HG03460 (cell line): Measurements from ENCODE around the gene SLC5A7.

ENCODE experiments used
- ATAC-seq: cut with Tn5 transposase; IDR thresholded peaks from one replicate; pipeline ENCODE4 v1.9.1; 2021; ENCODE audit not compliant: unreplicated experiment

Gene SLC5A7

DNA sequence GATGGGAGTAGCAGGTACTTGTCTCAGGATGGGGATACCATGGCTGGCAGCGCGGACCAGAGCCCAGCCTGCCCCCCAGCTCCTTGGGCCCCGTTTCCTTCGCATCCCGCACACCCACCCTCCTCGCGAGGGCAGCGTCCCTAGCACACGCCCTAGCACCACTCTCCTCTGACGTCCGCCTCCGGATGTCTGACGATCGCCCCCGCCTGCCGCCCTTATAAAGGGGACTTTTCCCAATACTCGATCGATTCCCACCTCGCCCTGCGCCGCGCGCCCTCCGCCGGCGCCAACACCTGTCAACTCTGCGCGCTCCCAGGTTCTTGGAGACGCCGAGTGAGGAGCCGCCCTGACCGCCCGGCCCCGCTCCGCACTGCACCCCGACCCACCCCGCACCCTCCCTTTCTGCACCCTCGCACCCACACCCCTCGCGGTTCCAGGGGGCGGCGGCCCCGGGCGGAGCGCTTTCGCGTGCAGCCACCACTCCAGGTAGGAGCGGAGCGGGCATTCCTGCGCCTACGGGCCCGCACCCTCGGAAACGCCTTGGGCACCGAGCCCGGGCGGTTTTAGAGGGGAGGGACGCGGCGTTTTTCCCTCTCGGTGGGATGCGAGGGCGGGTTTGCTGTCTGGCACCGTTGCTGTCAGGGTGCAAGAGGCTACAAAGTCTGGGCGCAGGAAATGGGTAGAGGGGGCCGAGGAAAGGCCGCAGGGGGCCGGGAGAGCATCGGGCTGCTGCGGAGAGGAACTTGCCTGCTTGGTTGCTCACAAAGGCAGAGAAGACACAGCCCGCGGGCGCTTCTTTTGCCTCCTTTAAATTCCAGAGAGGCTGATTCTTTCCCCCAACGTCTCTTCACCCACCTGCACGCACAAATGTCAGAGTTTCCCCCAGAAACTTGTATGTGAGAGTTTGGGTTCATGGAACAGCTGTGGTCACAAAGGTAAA, at the start of gene SLC5A7:
Gene SLC5A7, plus strand, starts transcription at position 247 of the 940 bp plus-strand sequence. CDS start 1,632 bp downstream, outside the sequence.
- no peak for ATAC-seq

DNA sequence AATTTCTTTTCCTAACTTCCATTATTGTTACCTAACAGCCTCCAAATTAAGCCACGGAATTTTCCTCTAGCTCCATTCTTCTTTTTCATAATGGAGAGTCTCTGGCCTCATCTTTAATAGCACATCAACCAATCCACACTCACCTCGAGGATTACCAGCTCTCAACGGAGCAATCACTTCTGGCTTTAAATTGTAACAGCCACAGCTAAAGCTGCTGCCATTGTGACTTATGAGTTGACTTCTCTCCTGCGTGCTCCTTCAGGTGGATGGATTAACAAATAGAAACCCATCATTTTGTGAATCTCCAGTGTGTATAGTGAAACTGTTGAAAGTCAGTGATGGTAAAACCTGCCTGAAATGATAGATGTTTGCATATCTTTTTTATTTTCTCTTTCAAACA, 24.9 kb upstream of the SLC5A7 start:
- no peak for ATAC-seq

DNA sequence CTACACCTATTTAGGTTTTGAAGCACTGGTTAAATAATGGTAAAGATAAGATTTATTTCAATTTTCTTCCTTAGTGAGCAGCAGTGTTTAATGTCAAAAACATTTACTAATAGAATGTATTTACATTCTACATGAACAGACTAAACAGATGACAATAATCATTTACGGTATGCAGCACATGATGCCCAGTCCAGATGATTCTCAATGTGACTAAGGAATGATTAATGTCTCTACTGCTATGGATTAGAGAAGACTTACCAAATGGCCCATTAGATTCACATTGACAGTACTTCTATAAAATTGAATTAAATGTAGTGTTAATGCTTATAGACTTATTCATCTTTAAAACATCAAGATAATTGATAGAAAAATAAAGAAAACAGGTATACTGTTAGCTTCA, 22.1 kb upstream of the SLC5A7 start:
- no peak for ATAC-seq

DNA sequence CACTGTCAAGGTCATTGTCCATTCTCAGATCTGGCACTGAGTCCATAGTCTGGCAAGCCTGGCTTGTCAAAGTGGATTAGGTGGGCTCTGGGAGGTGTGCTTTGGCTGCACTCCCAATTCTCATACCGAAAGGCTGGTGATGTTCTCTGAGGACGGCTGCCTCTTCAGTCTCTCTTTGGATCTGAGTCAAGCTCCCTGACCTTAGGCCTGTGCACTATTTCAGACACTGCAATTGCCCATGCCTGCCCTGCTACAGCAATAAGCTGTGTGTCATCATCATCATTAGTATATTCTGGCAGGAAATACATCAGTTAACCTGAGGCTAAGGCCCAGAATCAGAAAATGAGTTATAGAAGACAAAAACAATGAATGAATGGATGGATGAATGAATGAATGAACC, 1.6 kb upstream of the SLC5A7 start:
- no peak for ATAC-seq

DNA sequence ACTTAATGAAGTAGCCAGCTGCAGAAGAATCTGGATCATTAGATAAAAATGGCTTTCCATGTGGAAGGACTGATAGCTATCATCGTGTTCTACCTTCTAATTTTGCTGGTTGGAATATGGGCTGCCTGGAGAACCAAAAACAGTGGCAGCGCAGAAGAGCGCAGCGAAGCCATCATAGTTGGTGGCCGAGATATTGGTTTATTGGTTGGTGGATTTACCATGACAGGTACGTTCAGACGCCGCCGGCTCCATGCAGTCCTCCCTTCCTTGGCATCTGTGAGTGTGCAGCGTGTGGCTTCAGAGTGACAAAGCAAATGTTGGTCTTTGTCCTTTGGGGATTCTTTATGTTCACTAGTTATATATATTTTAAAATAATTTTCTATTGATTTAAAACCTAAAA, 1.8 kb downstream of the SLC5A7 start:
- no peak for ATAC-seq

DNA sequence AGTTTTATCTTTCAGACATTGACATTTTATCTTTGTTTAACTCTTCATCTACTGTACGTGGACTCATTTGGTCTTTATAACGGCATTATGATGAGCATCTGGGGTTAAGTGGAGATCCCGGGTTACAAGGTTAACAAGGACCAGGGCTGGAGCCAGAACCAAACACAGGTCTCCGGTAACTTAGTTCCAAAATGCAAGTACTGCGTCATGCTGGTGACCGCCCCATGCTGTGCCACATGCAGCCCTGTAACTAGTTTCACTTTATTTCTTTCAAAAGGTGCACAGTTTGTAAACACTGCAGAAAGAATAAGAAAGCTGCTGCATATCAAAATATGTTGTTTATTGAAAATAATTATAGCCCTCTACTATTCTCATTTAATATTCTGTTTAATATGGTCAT, 3.1 kb downstream of the SLC5A7 start:
- ATAC-seq: no peak

DNA sequence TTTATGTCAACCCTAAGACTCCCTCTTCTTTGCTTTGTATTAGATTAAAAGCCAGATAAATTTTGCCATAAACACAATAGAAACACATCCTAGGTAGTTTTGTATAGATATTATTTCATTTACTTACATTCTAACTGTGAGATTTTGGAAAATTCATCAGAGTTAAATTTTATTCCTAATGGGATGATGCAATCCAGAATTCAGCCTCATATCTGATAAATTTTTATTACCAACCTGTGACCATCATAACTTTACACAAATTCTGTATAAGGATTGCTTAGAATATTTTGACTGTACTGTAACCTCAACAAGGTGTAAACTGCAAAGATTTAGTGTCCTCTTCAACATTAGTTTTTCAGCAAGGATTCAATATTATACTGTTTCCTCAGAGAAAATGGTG, 4.4 kb downstream of the SLC5A7 start:
- no peak for ATAC-seq

DNA sequence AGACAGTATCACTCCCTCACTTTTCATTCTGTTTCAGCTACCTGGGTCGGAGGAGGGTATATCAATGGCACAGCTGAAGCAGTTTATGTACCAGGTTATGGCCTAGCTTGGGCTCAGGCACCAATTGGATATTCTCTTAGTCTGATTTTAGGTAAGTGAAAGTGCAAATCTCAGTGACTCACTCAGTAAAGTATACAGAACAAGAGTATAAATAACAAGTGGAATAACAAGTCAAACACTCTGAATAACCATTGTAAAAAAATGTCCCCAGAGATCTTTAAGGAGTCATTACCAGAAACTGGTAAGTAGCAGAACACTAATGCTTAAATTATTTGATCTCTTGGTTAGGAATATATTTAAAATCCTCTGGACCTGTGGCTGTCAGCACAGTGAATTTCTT, 5.7 kb downstream of the SLC5A7 start:
- ATAC-seq: no peak

DNA sequence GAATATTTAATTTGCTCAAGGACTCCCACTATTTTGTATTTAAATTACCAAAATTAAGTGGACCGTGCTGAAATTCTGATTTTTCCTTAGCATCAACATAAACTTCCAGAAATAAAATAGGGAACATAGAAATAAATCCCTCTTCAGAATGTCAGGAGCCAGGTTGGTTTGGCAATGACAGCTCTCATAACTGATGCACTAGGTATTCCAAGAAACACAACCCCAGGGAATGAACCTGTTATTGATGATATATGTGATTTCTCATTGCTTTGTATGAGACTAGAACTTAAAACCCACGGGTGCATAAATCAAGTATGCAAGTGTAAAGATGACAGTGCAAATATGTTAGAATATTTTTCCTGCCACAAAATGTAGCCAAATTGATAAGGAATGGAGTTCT, 12.8 kb downstream of the SLC5A7 start:
- no peak for ATAC-seq

DNA sequence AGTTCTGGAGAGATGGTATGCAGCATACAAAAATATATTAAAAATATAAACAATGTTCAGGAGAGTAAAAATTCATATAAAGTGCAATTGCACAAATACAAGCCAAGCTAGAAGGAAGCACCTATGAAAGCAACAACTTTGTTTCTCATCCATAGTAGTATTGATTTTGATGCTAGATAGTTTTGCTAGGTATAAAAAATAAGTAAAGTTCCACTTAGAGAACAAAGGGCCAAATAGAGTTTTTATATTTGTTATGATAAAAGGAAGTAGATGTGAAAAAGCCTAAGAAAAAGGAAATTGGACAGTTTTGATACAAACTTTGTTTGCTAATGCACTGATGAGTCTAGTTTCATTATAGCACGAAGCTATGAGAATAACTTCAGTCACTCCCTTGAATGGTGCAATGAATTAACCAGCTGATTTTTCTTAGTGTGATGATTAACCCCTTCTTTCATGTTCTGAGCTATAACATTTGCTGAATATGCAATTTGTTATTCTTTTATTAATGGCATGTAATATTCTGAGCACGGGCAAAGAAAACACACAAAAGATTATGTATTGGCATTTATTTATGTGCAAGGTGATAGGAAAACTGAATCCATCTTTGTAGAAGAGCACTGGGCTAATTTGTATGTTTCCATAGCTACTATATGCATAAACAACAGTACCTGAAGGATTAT, 24.7 kb downstream of the SLC5A7 start:
- no peak for ATAC-seq

DNA sequence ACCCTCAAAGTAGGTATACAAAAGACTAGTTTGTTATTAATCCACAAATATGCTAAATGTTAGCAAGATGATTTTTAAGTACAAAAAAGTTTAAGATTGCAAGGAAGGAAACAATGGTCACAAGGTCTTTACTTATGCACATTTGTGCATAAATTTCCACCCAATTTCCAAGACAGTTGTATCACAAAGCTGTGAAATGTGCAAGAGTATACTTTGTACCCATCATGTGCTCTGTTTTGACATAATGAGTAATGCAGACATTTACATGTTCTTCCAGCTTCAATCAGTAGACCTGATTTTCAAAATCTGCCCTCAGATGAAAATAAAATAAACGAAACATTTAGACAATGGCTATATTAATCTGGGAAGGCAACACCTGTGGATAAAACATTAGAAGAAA, 27.0 kb downstream of the SLC5A7 start:
- no peak for ATAC-seq

DNA sequence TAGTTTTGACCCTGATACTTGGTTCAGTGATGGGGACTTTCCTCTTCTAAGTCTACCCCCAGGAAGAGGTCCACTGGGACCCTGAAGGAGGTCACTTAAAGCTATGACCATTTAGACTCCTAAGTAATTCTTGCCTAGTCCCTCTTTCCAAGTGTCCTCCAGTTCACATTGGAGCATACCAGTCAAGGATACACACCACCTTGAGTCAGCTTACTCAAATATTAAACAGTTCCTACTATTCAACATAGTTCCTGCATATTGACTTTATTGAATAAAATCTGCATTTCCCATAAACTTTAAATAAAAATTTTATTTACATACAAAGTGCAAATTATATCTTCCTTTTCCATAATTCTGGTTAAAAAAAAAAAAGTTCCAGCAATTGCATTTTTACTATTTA, 36.3 kb downstream of the SLC5A7 start:
- ATAC-seq: no peak

DNA sequence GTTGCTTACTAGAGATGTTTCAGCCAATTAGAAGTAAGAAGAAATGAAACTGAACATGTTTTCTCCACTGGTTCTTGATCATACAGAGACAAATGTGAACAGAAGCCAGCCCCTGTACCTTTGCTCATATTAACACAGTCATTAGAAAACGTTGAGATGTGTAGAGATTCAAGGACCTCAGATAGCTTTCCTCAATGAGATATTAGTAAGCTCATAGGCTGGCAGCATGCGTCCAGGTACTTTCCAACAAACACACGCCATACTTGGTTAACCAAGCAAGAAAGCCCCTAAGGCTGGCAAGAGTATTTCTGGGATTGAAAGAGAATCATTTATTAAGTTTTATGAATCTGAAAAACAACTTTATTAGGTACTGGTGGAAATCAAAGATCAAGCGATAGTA, 37.5 kb downstream of the SLC5A7 start:
- no peak for ATAC-seq

DNA sequence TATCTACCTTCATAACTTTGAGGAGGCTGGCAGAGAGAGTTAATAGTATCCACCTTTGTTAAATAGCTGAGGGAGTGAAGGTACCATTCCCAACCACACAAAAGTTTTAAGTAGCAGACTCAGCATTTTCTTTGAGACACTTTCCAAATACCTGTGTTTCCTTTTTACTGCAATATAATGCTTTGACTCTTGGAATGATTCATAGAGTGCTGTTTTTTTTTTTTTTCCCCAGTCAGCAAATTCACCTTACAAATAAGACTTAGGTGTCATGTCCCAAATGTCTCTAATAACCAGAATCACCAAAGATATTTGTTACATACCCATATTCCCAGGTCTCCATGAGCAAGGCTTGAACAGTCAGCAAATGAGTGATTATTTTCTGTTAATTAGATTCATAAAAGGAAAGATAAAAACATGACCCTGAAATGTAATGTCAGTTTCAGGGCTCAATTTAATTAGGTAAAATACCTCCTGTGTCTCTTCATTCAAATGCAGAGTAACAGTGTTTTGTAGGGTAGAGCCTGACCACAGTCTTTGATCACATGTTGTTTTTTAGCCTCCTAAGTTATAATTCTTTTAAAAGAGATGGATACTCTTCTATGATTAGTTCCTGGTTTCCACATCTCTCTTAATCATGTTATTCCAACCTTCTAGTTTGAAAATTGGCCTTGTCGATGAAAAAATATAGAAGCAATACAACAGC, 39.9 kb downstream of the SLC5A7 start:
- no peak for ATAC-seq

DNA sequence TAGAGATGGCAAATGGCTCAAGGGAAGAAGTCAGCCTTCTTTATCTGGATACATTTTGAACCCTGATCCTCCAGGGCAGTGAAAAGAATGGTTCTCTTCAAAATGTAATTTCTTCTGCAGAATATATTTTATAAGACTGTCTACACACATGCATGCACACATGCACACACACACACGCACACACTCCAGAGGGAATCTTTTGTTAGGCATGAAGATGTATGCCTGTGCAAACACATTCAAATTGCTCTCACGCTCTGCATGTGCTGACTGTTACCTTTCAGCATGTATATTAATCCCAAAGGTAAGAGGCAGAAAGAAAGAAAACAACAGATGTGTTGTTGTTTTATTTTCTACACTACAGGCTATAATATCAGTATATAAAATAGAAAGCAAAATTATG, 43.2 kb downstream of the SLC5A7 start:
- no peak for ATAC-seq

DNA sequence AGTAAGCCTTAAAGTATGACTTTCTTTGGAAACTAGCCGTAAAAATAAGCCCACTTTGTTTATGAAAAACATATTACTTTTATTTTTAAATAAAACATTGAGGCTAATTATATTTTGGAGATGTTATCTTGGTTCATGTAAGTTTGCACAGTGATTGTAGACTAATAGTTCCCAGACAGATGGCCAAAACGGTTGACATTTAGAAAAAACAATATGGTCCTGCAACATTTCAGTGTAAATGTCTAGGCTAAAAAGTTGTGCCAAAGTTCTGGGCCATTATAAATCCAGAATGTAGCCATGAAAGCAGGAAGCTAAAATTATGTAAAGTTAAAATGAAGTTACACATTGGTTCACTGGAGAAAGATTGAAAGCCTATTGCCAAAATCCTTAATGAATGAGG, 43.6 kb downstream of the SLC5A7 start:
- no peak for ATAC-seq

DNA sequence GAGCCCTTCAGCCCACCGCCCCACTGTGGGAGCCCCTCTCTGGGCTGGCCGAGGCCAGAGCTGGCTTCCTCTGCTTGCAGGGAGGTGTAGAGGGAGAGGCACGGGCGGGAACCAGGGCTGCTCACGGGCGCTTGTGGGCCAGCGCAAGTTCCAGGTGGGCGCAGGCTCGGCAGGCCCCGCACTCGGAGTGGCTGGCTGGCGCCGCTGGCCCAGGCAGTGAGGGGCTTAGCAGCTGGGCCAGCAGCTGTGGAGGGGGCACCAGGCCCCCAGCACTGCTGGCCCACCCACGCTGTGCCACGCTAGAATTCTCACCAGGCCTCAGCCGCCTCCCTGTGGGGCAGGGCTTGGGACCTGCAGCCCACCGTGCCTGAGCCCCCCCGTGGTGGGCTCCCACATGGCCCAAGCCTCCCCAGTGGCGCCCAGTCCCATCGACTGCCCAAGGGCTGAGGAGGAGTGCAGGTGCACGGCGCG, 45.2 kb downstream of the SLC5A7 start:
- ATAC-seq: no peak

DNA sequence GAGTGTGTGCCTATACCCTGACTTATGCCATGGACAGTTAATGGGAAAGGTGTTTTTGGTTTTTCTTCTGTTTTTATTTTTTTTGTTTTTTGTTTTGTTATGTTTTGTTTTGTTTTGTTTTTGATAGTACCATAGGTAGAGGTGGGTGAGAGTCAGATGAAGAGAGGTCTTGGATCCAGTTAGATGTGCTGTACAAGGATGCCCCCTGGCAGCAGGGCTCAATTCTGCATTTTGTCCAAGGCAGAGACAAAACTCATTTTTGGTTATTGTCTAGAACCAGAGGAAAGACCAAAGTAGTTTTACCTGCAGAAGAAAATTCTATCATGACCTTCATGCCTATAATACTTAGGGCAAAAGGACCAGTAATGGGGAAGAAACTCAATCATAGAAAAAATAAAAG, 48.5 kb downstream of the SLC5A7 start:
- no peak for ATAC-seq

DNA sequence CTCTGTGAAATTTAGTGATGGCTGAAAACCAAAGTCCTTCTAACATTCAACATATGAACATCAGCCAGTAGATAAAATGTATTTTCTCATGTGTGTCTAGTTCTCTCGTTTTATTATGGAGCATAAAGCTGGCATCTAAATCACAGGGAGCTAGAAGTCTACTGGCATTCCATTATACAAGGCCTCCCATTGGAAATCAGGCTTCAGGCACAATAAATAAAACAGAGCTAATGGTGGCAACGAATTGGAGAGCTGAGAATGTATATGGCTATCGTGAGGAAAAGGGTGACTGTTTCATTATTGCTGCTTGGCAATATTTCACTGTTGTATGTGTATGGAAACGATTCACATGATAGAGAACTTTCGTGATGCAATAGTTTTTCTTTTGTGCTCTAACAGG, 62.4 kb downstream of the SLC5A7 start:
- no peak for ATAC-seq

DNA sequence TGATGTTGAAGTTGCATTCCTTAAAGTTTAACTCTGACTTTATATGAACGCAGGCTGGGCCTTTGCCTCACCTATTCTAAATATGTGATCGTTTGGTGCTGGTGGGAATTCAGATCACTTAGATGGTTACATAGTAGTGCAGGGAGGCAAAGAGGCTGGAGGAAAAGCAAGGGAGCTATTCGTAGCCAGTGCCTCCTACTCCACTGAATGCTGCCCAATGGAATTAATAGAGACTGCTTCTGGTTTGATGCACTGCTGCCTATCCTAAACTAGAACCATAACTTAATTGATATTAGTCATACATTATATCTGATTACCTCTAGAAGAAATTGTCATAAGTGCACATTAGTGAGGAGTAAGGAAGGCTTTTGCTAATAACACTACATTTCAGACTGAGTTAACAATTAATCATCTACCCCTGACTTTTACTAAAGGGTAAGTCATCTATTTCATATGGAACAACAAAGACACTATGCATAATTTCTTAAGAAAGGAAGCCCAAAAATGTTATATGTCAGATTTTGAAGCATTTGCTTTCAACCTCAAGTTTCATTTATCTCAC, 72.3 kb downstream of the SLC5A7 start:
- no peak for ATAC-seq

DNA sequence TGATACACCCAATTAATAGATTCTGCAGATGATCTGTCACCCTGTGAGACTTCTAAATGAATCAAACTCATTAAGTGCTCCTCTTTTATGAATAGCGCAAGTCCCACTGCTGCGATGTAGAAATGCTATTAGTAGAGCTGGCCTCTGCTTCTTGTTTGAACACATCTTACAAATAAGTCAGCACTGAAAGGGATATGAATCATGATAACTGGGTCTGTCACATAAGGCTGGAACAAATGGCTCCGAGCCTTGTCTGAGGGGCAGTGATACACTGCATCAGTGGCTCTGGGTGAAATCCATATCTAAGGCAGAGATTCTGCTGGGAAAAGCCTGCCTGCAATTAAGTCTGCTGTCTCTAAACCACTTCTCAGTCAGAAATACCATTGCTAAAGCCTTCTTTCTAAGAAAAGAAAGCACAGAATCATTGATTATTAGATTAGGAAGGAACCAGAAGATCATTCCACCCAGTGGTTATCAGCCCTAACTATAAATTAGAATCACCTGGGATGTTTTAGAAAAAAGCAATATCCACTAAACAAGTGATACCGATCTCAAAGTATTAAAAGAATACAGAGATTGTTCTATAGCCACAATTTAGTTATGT, 75.2 kb downstream of the SLC5A7 start:
- ATAC-seq: no peak
